ENCODE measurements around the gene COL15A1. TPM values are rescaled to one million over a fixed set of nuclear protein-coding genes. Genes with fewer than 3 reads are reported as not detected.

COL15A1 gene
- total RNA-seq, 1 experiment from 2014 or later, result 0.04 TPM

DNA sequence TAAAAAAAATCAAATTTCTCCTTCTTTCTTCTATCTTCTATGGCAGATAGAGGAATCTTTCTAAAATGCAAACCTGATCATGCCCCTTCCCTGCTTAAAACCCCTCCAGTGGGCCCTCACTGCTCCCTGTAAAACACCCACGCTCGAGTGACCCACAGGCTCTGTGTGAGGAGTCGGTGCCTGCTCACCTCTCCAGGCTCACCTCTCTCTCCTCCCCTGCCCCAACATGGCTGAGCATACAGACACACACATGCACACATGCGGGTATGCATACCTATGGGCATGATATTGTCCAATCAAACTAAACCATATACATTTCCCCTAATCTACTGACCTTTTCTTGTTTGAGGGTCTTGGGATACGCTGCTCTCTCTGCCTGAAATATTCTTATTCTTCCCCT lies 40.8 kb upstream of the COL15A1 start:
- Histone ChIP-seq H3K27me3 (replicated peaks; ENCODE audit: insufficient read depth, low read depth, low read length, poor library complexity) (no peaks in the 10 kb centered on the region), H3K27ac (ENCODE audit: low read depth, low read length, poor library complexity, severe bottlenecking) (no peak overlapping the region), H3K4me1 (ENCODE audit: insufficient read depth, low read length, poor library complexity, severe bottlenecking) (peaks cover 12% of the 10 kb centered on the region), H3K36me3 (ENCODE audit: insufficient read depth, low read length, poor library complexity, severe bottlenecking) (no peaks in the 10 kb centered on the region), H3K4me3 (ENCODE audit: low read depth, low read length, poor library complexity, severe bottlenecking) (no peak overlapping the region), H3K9me3 (ENCODE audit: low read depth, low read length, poor library complexity, severe bottlenecking) (no peaks in the 10 kb centered on the region)
- TF ChIP-seq, protein P1, sequence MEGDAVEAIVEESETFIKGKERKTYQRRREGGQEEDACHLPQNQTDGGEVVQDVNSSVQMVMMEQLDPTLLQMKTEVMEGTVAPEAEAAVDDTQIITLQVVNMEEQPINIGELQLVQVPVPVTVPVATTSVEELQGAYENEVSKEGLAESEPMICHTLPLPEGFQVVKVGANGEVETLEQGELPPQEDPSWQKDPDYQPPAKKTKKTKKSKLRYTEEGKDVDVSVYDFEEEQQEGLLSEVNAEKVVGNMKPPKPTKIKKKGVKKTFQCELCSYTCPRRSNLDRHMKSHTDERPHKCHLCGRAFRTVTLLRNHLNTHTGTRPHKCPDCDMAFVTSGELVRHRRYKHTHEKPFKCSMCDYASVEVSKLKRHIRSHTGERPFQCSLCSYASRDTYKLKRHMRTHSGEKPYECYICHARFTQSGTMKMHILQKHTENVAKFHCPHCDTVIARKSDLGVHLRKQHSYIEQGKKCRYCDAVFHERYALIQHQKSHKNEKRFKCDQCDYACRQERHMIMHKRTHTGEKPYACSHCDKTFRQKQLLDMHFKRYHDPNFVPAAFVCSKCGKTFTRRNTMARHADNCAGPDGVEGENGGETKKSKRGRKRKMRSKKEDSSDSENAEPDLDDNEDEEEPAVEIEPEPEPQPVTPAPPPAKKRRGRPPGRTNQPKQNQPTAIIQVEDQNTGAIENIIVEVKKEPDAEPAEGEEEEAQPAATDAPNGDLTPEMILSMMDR (conservative IDR thresholded peaks at IDR 0.05; ENCODE audit: low read depth, low read length), result no peak
- no peak for TF ChIP-seq EZH2 (IDR thresholded peaks at IDR 0.05; ENCODE audit: borderline replicate concordance, low read depth, low read length, poor library complexity, severe bottlenecking)
- POLR2A ChIA-PET (ENCODE audit: low non-redundant PET), result no interaction called here
- no TSS peak for BruUV-seq (replicated peaks)
- no peak for DNase-seq (ENCODE audit: low spot score)
- intact Hi-C loops (cut with micrococcal nuclease; ENCODE audit: unreplicated experiment), result no loop called here
- CTCF ChIA-PET, result no interaction called here

DNA sequence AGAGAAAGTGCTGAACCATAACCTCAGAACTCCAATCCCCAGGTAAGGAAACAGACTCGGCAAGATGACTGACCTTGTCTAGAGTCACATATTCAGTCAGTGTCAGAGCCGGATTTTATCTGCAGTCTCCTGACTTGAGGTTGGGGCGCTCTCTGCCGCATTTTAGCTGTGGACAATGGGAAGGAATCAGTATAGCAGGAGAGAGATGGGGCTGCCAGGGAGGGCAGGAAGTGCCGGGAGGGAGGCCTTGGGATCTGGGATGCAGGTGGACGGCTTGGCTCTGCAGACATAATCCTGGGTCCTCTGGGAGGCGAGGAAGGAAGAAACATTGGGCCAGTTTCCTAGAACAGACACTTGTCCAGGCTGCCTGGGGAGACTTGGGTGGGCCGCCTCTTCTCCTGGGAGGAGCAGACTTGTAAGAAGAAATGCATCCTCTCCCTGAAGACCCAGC lies 39.7 kb upstream of the COL15A1 start:
- H3K27me3 ChIP-seq (replicated peaks; ENCODE audit: insufficient read depth, low read depth, low read length, poor library complexity), result no peaks in the 10 kb centered on the region
- H3K27ac ChIP-seq (ENCODE audit: low read depth, low read length, poor library complexity, severe bottlenecking), result no peak overlapping the region
- no peaks in the 10 kb centered on the region for H3K36me3 ChIP-seq (ENCODE audit: insufficient read depth, low read length, poor library complexity, severe bottlenecking)
- TF ChIP-seq, protein P1 (conservative IDR thresholded peaks at IDR 0.05; ENCODE audit: low read depth, low read length), result no peak
- TF ChIP-seq EZH2 (IDR thresholded peaks at IDR 0.05; ENCODE audit: borderline replicate concordance, low read depth, low read length, poor library complexity, severe bottlenecking), result no peak
- H3K9me3 ChIP-seq (ENCODE audit: low read depth, low read length, poor library complexity, severe bottlenecking), result no peaks in the 10 kb centered on the region
- intact Hi-C loops (cut with micrococcal nuclease; ENCODE audit: unreplicated experiment), result no loop called here
- no TSS peak for BruUV-seq (replicated peaks)
- H3K4me3 ChIP-seq (ENCODE audit: low read depth, low read length, poor library complexity, severe bottlenecking), result no peak overlapping the region
- H3K4me1 ChIP-seq (ENCODE audit: insufficient read depth, low read length, poor library complexity, severe bottlenecking), result peaks cover 9% of the 10 kb centered on the region
- ChIA-PET POLR2A (ENCODE audit: low non-redundant PET) (no interaction called here), CTCF (no interaction called here)
- no peak for DNase-seq (ENCODE audit: low spot score)

DNA sequence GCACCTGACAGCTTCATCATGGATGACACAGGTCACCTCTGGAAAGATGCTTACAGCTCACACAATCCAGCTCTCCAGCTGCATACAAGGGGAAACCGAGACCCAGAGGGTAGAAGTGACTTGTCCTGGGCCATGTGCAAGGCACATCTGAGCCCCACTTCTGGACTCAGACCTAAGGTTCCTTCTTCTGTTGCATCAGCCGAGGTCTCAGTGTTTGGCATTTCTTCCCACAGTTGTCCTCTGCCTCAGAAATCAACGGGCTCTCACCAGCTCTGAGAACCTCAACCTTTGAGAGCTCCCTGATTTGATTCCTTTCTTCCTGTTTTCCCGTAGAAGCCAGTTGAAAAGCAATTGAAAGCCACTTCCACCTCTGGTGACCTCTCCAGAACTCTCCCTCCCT lies 38.7 kb upstream of the COL15A1 start:
- H3K4me3 ChIP-seq (ENCODE audit: low read depth, low read length, poor library complexity, severe bottlenecking), result no peak overlapping the region
- TF ChIP-seq, protein P1 (conservative IDR thresholded peaks at IDR 0.05; ENCODE audit: low read depth, low read length), result no peak
- TF ChIP-seq EZH2 (IDR thresholded peaks at IDR 0.05; ENCODE audit: borderline replicate concordance, low read depth, low read length, poor library complexity, severe bottlenecking), result no peak
- DNase-seq (ENCODE audit: low spot score), result no peak
- H3K27me3 ChIP-seq (replicated peaks; ENCODE audit: insufficient read depth, low read depth, low read length, poor library complexity), result no peaks in the 10 kb centered on the region
- no peaks in the 10 kb centered on the region for H3K9me3 ChIP-seq (ENCODE audit: low read depth, low read length, poor library complexity, severe bottlenecking)
- peaks cover under 1% of the 10 kb centered on the region for H3K4me1 ChIP-seq (ENCODE audit: insufficient read depth, low read length, poor library complexity, severe bottlenecking)
- ChIA-PET POLR2A (ENCODE audit: low non-redundant PET) (no interaction called here), CTCF (no interaction called here)
- BruUV-seq (replicated peaks), result no TSS peak
- intact Hi-C loops (cut with micrococcal nuclease; ENCODE audit: unreplicated experiment), result no loop called here
- H3K36me3 ChIP-seq (ENCODE audit: insufficient read depth, low read length, poor library complexity, severe bottlenecking), result no peaks in the 10 kb centered on the region
- H3K27ac ChIP-seq (ENCODE audit: low read depth, low read length, poor library complexity, severe bottlenecking), result no peak overlapping the region

Measured in A673 (cell line).